Middle frontal gyrus (tissue), 1 donor: ENCODE measurements around the gene ZDHHC11B.
"Not testable (repeated sequence)": the region's sequence is repeated elsewhere in the genome, so short reads cannot be mapped to it uniquely, and the experiment has no call there.

Experiments used
- DNase-seq: peaks from one replicate; pipeline ENCODE4 v3.0.0-alpha.2; 2015; ENCODE audit warnings: low spot score; ENCODE audit errors: extremely low spot score

Gene ZDHHC11B

DNA sequence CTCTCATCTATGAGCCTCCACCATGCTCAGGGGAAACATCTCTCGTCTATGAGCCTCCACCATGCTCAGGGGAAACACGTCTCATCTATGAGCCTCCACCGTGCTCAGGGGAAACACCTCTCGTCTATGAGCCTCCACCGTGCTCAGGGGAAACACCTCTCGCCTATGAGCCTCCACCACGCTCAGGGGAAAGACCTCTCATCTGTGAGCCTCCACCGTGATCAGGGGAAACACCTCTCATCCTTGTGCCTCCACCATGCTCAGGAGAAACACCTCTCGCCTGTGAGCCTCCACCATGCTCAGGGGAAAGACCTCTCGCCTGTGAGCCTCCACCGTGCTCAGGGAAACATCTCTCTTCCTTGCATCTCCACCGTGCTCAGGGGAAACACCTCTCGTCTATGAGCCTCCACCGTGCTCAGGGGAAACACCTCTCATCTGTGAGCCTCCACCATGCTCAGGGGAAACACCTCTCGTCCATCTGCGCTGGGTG is 30.3 kb downstream of the ZDHHC11B start:
- DNase-seq, result not testable (repeated sequence)

DNA sequence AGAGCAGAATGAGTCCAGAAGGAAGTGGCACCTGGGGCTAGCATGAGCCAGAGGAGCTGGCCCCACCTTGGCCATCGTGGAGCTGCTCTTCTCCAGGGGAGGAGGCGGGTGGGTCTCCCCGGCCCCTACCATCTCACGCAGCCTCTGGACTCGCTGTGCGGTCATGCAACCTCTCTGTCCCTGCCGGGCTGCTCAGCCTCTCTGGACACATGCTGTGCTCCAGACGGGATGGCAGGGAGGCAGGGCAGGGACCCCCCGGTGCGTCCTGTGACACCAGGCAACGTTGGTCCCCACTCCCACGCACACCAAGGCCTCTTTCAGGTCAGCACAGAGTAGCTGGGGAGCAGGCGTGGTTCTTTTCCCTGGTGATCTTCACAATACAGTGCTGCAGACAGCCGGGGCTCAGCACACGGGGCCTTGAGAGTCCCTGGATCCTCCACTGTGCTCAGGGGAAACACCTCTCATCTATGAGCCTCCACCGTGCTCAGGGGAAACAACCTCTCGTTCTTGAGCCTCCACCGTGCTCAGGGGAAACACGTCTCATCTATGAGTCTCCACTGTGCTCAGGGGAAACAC is 30.9 kb downstream of the ZDHHC11B start:
- not testable (repeated sequence) for DNase-seq

DNA sequence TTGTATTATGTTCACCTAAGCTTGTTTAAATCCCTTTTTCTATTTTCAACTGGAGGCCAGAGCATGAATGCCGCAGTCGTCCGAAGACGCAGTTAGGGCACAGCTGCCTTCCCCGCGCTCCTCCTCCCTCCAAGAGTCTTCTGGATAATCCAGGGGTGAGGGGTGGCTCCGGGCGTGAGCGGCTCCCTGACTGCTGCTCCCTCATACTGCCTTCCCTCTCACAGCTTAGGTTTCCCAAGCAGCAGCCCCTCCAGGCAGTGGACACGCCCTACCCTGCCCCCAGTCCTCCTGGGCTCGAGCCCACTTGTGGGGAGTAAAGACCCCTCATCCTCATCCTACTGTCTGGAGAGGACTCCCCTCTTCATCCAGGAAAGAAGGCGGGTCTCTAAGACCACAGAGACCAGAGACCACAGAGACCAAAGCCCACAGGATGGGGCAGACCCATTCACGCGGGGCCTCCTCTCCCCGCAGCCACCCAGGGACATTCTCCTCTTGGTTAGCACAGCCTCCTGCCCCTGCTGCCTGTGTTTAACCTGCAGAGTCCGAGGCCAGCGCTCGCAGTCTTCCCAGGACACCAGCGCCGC is 31.9 kb downstream of the ZDHHC11B start:
- DNase-seq, result not testable (repeated sequence)

DNA sequence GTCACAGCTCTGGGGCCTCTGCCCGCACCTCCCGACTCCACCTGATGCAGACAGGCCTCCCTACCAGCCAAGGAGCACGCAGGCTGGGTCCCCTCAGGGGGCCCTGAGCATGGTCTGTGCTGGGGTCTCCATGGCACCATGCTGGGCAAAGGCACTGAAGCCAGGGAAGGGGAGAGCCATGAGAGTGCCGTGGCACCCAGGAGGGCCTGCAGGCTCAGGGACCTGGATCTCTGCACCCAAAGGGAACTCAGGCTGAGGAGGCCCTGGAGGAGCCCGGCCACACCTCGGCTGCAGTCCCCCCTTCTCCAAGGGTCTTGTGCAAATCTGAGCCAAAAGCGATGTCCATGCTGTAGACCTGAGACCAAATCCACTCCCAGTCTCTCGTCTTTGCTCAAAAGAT is 32.5 kb downstream of the ZDHHC11B start:
- DNase-seq, result not testable (repeated sequence)

DNA sequence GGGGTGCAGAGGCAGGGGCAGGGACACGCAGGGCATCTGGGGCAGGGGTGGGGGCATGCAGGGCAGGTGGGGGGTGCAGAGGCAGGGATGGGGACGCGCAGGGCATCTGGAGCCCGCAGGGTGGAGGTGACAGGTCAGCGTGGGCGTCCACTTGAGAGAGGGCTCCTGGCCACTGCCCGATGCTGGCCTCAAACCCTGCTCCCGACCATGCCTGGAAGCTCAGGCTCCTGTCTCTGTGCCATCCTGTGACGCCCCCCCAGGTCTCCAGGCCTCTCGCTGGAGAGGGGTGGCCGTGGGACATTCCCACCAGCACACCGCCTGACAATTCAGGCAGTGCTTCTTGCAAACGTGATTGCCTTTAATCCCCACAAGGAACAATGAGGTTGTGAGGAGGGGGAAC is 33.0 kb downstream of the ZDHHC11B start:
- no peak for DNase-seq

GRCh38 chr5:750226-750625 is 34.3 kb downstream of the ZDHHC11B start:
- DNase-seq, result not testable (repeated sequence)

GRCh38 chr5:749101-749670 is 35.3 kb downstream of the ZDHHC11B start:
- no peak for DNase-seq

DNA sequence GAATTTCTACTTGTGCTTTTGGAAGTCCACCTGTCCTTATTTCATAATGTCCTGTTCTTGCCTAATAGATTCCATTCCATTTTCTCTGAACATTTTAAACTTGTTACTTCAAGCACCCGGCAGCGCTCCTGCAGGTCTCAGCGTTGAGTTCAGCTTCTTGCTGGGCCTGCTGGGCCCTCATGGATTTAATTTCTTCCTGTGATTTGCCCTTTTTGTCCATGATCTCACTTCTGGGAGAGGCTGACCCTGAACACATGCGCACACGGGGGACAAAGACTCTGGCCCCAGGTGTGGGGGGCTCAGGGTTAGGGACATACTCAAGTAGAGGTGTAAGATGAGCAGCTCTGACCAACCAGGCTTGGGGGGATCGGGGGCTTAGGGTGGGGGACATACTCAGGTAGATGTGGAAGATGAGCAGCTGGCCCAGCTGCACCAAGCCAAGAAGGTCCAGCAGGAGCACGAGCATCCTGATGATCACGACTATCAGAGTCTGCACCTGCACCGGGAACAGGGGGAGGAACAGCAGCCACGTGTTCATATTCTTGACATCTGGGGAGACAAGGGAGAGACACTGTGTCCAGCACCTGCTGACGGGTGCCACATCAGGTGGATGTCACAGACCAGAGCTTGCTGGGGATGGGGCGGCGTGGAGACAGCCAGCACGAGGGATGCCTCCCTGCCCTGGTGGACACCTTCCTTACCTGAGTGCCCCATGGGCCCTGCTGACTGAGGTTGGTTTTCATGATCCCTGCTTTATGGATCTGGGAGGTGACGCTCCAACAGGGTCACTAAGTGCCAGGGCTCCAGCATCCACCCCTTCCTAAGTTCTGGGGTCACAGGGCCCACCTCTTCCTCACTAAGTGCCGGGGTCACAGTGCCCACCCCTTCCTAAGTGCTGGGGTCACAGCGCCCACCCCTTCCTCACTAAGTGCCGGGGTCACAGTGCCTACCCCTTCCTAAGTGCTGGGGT is 36.2 kb downstream of the ZDHHC11B start:
- not testable (repeated sequence) for DNase-seq

DNA sequence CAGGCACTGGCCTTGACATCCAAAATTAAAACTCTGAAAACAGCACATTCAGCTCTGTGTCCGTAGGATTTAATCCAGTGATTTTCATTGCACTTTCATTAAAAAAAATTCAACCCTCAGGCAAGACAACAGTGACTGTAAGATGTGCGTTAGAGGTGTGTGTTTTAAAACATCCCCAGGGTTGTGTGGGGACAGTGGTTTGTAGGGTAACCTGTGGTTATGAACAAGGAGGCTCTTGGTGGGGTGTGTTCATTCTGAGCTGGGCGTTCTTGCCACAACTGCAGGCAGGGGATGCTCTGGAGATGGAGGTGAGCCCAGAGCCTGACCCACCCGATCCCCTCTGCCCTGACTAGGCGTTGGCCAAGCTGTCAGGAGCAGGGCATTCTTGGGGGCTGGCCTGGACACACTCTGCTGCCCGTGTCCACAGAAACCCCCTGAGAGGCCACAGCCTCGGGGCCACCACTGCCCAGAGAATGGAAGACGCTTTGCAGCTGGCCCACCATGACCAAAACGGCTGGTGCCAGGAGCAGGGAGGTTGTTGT is 37.2 kb downstream of the ZDHHC11B start:
- DNase-seq, result not testable (repeated sequence)

- DNase-seq, result no peak
Measured at GRCh38 chr5:746258-746761, 38.2 kb downstream of the ZDHHC11B start.

DNA sequence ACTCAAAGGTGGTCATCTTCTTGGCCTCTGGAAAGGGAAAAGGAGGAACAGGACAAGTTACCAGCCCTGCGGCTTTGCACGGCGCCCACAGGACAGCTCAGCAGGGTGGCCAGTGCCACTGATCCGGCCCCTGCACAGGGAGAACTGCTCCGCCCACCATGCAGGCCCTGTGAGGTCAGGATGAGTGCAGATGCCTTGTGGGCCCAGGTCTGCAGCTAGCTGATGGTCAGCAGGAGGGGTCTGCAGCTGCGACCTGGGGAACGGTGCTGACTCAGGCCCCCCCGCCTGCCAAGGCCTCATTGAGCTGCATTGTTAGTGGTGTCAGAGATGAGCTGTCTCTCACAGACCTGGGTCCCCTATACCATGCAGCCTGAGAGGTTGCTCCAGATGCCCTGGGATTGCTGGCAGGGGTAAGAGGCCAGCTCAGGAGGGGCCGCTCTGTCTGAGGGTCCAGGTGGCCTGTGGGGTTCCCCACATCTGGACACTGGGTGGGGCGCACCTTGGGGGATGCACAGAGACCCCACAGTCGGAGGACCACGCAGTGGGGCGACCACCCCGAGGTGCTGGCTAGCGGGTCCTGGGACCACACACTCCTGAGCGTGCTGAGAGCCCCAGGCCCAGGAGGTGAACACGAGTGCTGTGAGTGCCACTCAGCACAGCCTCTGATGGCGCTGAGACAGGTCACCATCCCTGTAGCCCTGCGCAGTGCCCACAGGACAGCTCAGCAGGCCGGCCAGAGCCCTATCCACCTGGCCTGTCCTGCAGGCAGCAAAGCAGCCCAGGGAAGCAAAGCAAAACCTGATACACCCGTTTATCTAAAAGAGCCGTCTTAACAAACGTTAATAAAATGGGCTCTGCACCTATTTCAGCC is 39.0 kb downstream of the ZDHHC11B start:
- DNase-seq, result not testable (repeated sequence)

GRCh38 chr5:743696-744404 is 40.7 kb downstream of the ZDHHC11B start:
- DNase-seq, result not testable (repeated sequence)

- DNase-seq, result not testable (repeated sequence)
Measured at GRCh38 chr5:742276-742675, 42.3 kb downstream of the ZDHHC11B start.

DNA sequence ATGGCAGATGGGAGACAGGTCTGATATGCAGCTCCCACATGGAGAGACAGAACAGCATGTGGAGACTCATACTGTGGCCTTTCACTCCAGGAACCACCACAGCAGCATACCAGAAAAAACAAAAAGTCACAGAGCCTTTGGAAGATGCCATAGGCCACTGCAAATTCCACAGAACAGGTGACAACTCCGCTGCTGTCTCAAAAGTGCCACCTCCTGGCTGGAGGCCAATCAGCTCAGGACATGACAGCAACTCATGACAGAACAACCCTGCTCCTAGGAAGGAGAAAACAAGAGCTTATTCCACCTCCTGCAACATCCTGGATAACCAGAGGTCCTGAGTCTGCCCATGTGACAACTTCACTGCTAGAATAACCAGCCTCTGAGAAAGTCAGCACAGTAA is 50.4 kb downstream of the ZDHHC11B start:
- not testable (repeated sequence) for DNase-seq

DNA sequence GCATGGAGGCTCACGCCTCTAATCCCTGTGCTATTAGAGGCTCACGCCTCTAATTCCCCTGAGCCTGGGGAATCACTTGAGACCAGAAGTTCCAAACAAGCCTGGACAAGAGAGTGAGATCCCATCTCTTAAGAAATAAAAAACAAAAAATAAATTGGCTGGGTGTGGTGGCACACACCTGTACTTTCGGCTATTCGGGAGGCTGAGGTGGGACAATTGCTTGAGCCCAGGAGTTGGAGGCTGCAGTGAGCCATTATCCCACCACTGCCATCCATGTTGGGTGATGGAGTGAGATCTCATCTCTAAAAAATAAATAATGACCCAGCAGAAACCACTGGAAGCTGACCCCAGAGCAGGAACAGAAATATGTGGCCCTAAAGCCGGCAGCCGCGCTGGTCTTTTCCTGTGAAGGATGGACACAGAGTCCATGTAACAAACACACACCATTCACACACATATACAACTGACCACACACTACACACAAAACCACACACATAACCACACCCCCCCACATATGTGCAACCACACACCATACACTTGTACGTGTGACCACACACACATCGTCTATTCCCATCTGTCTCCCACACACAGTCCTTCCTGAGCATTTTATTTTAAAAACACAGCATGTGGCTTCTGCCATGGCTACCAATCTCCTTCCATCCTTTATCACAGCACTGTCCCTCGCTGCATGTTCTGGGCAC is 51.6 kb downstream of the ZDHHC11B start:
- not testable (repeated sequence) for DNase-seq

DNA sequence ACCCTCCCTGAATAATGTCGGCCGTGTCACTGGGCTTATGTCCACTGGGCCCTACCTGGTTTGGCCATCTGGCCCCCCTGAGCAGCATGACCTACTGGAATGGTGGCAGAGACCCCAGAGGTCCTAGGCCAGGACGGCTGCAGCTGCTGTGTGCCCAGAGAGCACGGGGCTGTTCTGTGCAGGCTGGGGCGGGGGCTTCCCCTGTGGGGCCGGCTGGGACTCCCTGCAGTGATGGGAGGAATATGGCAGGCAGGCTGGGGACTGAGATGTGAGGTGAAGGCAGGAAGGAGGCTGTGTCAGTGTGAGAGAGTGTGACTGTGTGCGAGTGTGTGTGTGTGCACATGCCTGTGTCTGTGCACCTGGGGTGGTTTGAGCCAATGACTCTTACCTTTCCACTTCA is 55.3 kb downstream of the ZDHHC11B start:
- DNase-seq, result not testable (repeated sequence)

DNA sequence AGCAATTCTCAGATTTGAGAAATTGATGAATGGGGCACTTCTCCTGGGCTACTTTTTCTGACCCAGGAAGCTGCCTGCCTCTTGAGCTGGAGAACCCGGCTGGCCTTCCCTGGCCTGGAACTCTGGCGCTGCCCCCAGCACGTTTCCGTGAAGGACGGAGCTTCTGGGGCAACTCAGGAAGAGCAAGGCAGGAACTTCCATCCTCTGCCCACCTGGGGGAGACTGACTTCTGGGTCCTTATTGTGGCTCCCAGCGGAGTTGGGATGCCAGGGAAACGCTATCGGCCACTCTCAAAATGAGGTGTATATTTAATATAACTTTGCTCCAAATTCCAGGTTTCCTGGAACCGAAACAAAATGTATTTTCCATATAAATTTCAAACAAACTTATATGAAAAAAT is 57.4 kb downstream of the ZDHHC11B start:
- not testable (repeated sequence) for DNase-seq

DNA sequence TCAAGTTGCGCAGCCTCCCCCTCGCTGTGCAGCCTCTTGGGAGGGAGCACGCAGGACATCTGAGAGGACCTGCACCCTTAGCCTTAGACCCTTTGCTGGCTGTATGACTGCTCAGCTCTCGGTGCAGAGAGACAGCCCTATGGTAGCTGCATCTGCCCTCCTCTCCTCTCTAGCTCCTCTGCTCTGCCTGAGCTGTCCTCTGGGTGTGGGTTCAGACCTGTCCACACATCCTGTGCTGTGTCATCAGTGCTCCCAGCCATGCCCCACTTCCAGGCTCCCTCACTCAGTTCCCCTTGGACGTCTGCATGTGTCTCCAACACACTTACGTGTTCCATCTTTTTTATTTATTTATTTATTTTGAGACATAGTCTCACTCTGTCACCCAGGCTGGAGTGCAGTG is 60.7 kb downstream of the ZDHHC11B start:
- DNase-seq, result not testable (repeated sequence)

DNA sequence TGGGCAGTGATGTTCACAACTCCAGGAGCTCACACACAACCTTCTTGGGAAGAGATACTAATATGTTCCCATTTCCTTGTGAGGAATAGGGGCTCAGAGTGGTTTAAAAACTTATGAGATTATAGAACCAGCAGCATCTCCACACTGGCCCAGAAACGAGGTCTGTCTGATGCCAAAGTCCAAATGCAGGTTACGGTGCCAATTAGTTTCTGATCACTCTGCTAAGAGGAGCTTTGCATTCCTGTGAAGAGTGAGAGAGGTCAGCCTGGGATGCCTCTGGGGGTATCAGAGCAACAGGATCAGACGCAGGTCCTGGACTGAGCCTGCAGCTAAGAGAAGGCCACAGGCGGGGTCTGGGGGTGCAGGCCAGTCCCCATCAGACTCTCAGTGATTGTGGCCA is 61.2 kb downstream of the ZDHHC11B start:
- not testable (repeated sequence) for DNase-seq
